ENCODE results near the gene MB21D2. TPM values are rescaled to one million over a fixed set of nuclear protein-coding genes. Genes with fewer than 3 reads are reported as not detected.

Gene MB21D2
- total and polyA plus RNA-seq, 2 of the 8 experiments (the other 6 are each of a cell fraction or from before 2014, with no cell fraction given) = 10.0 to 21.0 TPM

- no peak for DNase-seq (ENCODE audit: low read depth in 1 of 2, low spot score in 2 of 2)
- H2BK5ac ChIP-seq (ENCODE audit: low read depth, low read length) = no peak overlapping the region
- no peaks in the 10 kb centered on the region for H3K27me3 ChIP-seq (replicated peaks in 1 of 4; ENCODE audit: control insufficient read depth in 3 of 4, extremely low read depth in 1 of 4, insufficient read depth in 3 of 4, low read length in 3 of 4)
- no peak overlapping the region for H3K56ac ChIP-seq (replicated peaks; ENCODE audit: insufficient read length, low read depth, low read length)
- no peak for FAIRE-seq
- H3K18ac ChIP-seq (ENCODE audit: extremely low read depth, low read length) = no peak overlapping the region
- no peak overlapping the region for H3K4ac ChIP-seq (replicated peaks; ENCODE audit: insufficient read length, low read depth, low read length)
- no peak overlapping the region for H3K4me2 ChIP-seq (ENCODE audit: insufficient read depth in 1 of 2, low read depth in 2 of 2, low read length in 2 of 2)
- no peak overlapping the region for H3K27ac ChIP-seq (ENCODE audit: low read depth, low read length)
- H2AFZ ChIP-seq (ENCODE audit: low read length) = no peak overlapping the region
- peaks cover 4 to 81% of the 10 kb centered on the region in 2 experiments for H3K79me2 ChIP-seq (ENCODE audit: control insufficient read depth in 1 of 2, insufficient read depth in 2 of 2, low read length in 2 of 2)
- H2AK5ac ChIP-seq (ENCODE audit: low read depth, low read length) = no peak overlapping the region
- no peak overlapping the region for H4K5ac ChIP-seq (ENCODE audit: insufficient read length, low read depth, low read length)
- no peak overlapping the region for H4K8ac ChIP-seq (ENCODE audit: extremely low read depth, insufficient read depth, low read length)
- 84% methylated on average over 3 of the region's 3 CpGs; no CpG with 5 or more reads in 1 of the 2 experiments for WGBS, 2 experiments (ENCODE audit: extremely low coverage in 1 of 2, insufficient coverage in 1 of 2, insufficient read length in 1 of 2, insufficient replicate concordance in 2 of 2, low coverage in 1 of 2, low lambda C conversion rate in 2 of 2, missing lambda C conversion rate in 1 of 2)
- H3K9ac ChIP-seq (replicated peaks in 1 of 4; ENCODE audit: extremely low read depth in 1 of 4, low read depth in 3 of 4, low read length in 3 of 4) = no peak overlapping the region
- no peak overlapping the region for H2BK120ac ChIP-seq (replicated peaks; ENCODE audit: low read depth, low read length)
- peaks cover 9% of the 10 kb centered on the region for H3K79me1 ChIP-seq (ENCODE audit: low read depth, low read length)
- H3K14ac ChIP-seq (ENCODE audit: insufficient read length) = no peak overlapping the region
- CTCF ChIA-PET (ENCODE audit: partially characterized antibody) = interaction anchor here (1.5 to 1.8 kb wide), 2 partner anchors 67 to 191 kb away, joined by 5 read pairs; no protein-coding TSS in a partner anchor
- H3K23ac ChIP-seq (ENCODE audit: insufficient read length) = no peak overlapping the region
- peaks cover 2 to 9% (median 6%) of the 10 kb centered on the region in 4 experiments; a peak in 6 of 7 replicates for H3K4me1 ChIP-seq (replicated peaks in 1 of 4; ENCODE audit: control insufficient read depth in 3 of 4, insufficient read depth in 4 of 4, low read length in 3 of 4)
- H2BK15ac ChIP-seq (ENCODE audit: low read length) = no peak overlapping the region
- POLR2A ChIA-PET (ENCODE audit: partially characterized antibody) = no interaction called here
- no peaks in the 10 kb centered on the region for H3K9me3 ChIP-seq (ENCODE audit: insufficient read depth in 2 of 2, low read depth in 1 of 2, low read length in 1 of 2)
- H4K91ac ChIP-seq (replicated peaks; ENCODE audit: insufficient read length, low read length) = no peak overlapping the region
- TF ChIP-seq SP2 (IDR thresholded peaks at IDR 0.05; ENCODE audit: low read length) (no peak), HDAC2 (IDR thresholded peaks at IDR 0.05; ENCODE audit: borderline replicate concordance in 1 of 2, low read depth in 2 of 2, low read length in 2 of 2) (no peak), PHF8 (conservative IDR thresholded peaks at IDR 0.05; ENCODE audit: low read depth, low read length) (no peak), POLR2AphosphoS5 (IDR thresholded peaks at IDR 0.05; ENCODE audit: low read depth, low read length) (no peak), KDM4A (IDR thresholded peaks at IDR 0.05; ENCODE audit: low read depth, low read length, severe bottlenecking) (no peak), BACH1 (IDR thresholded peaks at IDR 0.05; ENCODE audit: low read length) (no peak)
- H3K23me2 ChIP-seq (ENCODE audit: low read depth, low read length) = no peaks in the 10 kb centered on the region
- H4K20me1 ChIP-seq (replicated peaks in 1 of 2; ENCODE audit: control insufficient read depth in 1 of 2, insufficient read depth in 2 of 2, low read length in 2 of 2) = peaks cover 0 to 2% of the 10 kb centered on the region in 2 experiments
- H3K36me3 ChIP-seq (ENCODE audit: control insufficient read depth in 2 of 4, insufficient read depth in 4 of 4, low read length in 3 of 4) = no peaks in the 10 kb centered on the region
- no peak overlapping the region for H2BK12ac ChIP-seq (ENCODE audit: low read depth, low read length)
- H2BK20ac ChIP-seq (ENCODE audit: low read length) = no peak overlapping the region
- no peak overlapping the region for H3K4me3 ChIP-seq (ENCODE audit: extremely low read depth in 1 of 4, insufficient read depth in 2 of 4, low read depth in 3 of 4, low read length in 4 of 4)
Measured at GRCh38 chr3:192847941-192848340, 69.7 kb downstream of the MB21D2 start.

All from H1 (cell line).